ENCODE data around the gene MYL7. TPM values are rescaled to one million over a fixed set of nuclear protein-coding genes. Genes with fewer than 3 reads are reported as not detected.

Gene MYL7
- total RNA-seq, 1 donor: not detected

DNA sequence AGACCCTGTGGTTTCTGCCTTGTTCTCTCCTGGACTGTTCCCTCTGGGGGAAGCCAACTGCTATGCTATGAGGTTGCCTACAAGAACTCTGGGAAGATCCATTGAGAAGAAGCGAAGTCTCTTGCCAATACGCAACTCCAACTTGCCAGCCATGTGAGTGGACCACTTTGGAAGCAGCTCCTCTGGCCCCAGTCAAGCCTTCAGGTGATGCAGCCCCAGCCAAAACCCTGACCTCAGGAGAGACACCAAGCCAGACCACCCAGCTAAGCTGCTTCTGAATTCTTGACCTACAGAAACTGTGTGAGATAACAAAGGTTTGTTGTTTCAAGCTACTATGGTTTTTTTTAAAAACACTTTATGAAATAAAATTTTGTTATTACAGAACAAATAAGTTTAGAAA, 20.2 kb upstream of the MYL7 start:
- no peak overlapping the region for H3K27ac ChIP-seq (ENCODE audit: low read depth, low read length)
- H4K20me1 ChIP-seq (ENCODE audit: insufficient read depth, low read length): no peaks in the 10 kb centered on the region
- no peaks in the 10 kb centered on the region for H3K36me3 ChIP-seq (ENCODE audit: insufficient read depth, low read length)
- no peak overlapping the region for H3K4me2 ChIP-seq (ENCODE audit: insufficient read depth, low read length)
- H3K27me3 ChIP-seq (ENCODE audit: insufficient read depth, low read length): no peaks in the 10 kb centered on the region
- TF ChIP-seq, protein P1, sequence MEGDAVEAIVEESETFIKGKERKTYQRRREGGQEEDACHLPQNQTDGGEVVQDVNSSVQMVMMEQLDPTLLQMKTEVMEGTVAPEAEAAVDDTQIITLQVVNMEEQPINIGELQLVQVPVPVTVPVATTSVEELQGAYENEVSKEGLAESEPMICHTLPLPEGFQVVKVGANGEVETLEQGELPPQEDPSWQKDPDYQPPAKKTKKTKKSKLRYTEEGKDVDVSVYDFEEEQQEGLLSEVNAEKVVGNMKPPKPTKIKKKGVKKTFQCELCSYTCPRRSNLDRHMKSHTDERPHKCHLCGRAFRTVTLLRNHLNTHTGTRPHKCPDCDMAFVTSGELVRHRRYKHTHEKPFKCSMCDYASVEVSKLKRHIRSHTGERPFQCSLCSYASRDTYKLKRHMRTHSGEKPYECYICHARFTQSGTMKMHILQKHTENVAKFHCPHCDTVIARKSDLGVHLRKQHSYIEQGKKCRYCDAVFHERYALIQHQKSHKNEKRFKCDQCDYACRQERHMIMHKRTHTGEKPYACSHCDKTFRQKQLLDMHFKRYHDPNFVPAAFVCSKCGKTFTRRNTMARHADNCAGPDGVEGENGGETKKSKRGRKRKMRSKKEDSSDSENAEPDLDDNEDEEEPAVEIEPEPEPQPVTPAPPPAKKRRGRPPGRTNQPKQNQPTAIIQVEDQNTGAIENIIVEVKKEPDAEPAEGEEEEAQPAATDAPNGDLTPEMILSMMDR (IDR thresholded peaks at IDR 0.05; ENCODE audit: extremely low read depth, low read depth, low read length): no peak
- H3K4me3 ChIP-seq (ENCODE audit: insufficient read depth, low read length): no peak overlapping the region
- H3K79me2 ChIP-seq (ENCODE audit: insufficient read depth, low read length): no peaks in the 10 kb centered on the region
- peaks cover 21% of the 10 kb centered on the region for H3K4me1 ChIP-seq (ENCODE audit: insufficient read depth, low read length)
- no peak overlapping the region for H2AFZ ChIP-seq (ENCODE audit: low read length)
- DNase-seq (ENCODE audit: insufficient read length, low spot score, missing footprints): no peak
- no peaks in the 10 kb centered on the region for H3K9me3 ChIP-seq (ENCODE audit: low read depth, low read length)

DNA sequence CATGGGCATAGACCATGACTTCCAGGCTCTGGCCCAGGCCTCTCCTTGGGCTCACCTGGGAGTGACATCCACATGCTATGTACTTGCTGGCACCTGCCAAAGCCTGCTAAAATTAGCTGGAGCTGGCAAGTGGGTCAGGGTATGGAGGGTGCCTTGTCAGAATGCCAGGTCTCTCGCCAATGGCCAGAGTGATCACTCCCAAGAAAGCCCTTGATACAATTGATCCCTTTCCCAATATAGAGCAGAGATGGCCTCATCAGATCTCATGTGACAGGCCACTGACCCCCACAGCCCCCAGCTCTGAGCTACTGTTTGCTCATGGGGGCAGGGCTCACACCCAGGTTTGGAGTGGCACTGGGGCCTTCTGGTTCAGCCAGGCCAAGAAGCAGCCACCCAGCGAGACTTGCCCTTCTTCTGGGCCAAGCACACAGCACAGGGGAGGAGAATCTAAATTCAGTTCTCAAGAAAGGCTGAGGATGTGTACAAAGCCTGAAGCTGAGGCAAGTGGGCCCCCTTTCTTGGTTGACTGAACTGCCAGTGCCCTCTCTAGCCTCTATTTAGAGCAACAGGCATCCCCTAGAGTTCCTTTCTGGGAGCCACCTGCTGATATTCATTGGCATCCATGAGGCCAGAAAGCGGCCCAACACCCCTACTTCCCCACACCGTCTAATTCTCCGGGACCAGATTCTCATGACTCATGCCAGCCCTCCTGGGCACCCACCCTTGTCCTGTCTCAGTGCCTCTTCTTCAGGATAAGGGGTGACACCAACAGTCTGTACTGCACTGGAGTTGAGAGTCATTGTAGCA, 18.9 kb upstream of the MYL7 start:
- Histone ChIP-seq H3K4me3 (ENCODE audit: insufficient read depth, low read length) (no peak overlapping the region), H3K79me2 (ENCODE audit: insufficient read depth, low read length) (no peaks in the 10 kb centered on the region), H3K9me3 (ENCODE audit: low read depth, low read length) (no peaks in the 10 kb centered on the region), H2AFZ (ENCODE audit: low read length) (no peak overlapping the region), H4K20me1 (ENCODE audit: insufficient read depth, low read length) (no peaks in the 10 kb centered on the region), H3K4me2 (ENCODE audit: insufficient read depth, low read length) (no peak overlapping the region), H3K36me3 (ENCODE audit: insufficient read depth, low read length) (no peaks in the 10 kb centered on the region), H3K4me1 (ENCODE audit: insufficient read depth, low read length) (peaks cover 21% of the 10 kb centered on the region), H3K27ac (ENCODE audit: low read depth, low read length) (no peak overlapping the region), H3K27me3 (ENCODE audit: insufficient read depth, low read length) (no peaks in the 10 kb centered on the region)
- peak; percentile 45 for DNase-seq (ENCODE audit: insufficient read length, low spot score, missing footprints)
- TF ChIP-seq, protein P1 (IDR thresholded peaks at IDR 0.05; ENCODE audit: extremely low read depth, low read depth, low read length): no peak

DNA sequence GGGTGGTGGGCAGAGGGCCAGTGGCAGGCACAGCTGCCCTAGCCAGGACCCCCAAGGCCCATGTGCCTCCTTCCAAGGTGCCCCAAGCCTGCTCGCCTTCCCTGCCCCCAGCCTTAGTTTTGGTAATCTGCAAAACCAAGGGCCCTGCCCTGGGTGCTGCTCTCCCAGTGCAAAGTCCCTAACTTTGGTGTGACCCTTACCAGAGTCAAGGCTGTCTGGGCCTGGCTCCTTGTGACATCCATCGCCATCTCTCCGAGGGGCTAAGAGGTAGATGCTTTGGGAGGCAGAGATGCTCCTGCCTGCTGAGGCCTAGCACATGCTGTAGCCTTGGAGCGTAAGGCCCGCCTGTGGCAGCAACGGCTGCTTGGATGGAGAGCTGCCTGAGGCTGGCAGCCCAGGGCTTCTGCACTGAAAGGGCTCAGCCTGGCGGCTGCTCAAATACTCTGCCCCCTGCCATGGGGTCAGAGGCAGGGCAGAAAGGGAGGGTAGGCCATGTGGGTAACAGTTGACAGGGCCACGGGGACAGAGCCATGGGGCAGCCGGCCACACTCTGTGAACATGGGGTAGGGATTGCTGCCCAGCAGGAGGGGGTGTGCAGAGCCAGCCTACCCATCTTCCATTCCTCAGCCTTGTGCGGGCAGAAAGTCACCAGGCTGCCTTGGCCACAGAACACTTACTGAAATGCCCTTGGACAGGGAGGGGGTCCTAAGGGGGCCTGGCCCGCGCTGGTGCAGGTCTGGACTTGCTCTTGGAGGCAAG, 17.9 kb upstream of the MYL7 start:
- Histone ChIP-seq H3K4me2 (ENCODE audit: insufficient read depth, low read length) (no peak overlapping the region), H2AFZ (ENCODE audit: low read length) (no peak overlapping the region), H3K27ac (ENCODE audit: low read depth, low read length) (no peak overlapping the region), H4K20me1 (ENCODE audit: insufficient read depth, low read length) (no peaks in the 10 kb centered on the region), H3K4me1 (ENCODE audit: insufficient read depth, low read length) (peaks cover 18% of the 10 kb centered on the region), H3K79me2 (ENCODE audit: insufficient read depth, low read length) (no peaks in the 10 kb centered on the region), H3K27me3 (ENCODE audit: insufficient read depth, low read length) (peaks cover 3% of the 10 kb centered on the region), H3K9me3 (ENCODE audit: low read depth, low read length) (no peaks in the 10 kb centered on the region), H3K4me3 (ENCODE audit: insufficient read depth, low read length) (no peak overlapping the region), H3K36me3 (ENCODE audit: insufficient read depth, low read length) (no peaks in the 10 kb centered on the region)
- peak; percentile 65 for DNase-seq (ENCODE audit: insufficient read length, low spot score, missing footprints)
- TF ChIP-seq, protein P1 (IDR thresholded peaks at IDR 0.05; ENCODE audit: extremely low read depth, low read depth, low read length): no peak

Measured in osteoblast (primary cell).